WERI-Rb-1 (cell line): Measurements from ENCODE around the gene AP5B1.

Experiments
- DNase-seq: peaks from one replicate; pipeline ENCODE4 v3.0.0-alpha.2; 2020
- H3K27ac ChIP-seq: fragments of 250-450 bp; sonication (Bioruptor Pico); 2 replicates; pipeline ENCODE4 v1.5.1; 2020; ENCODE audit warnings: mild to moderate bottlenecking, moderate library complexity
- H3K27me3 ChIP-seq: fragments of 250-450 bp; sonication (Bioruptor Pico); 2 replicates; pipeline ENCODE4 v1.5.1; 2021; ENCODE audit warnings: mild to moderate bottlenecking, low read depth, moderate library complexity; ENCODE audit not compliant: insufficient read depth, severe bottlenecking
- H3K36me3 ChIP-seq: fragments of 250-450 bp; sonication (Bioruptor Pico); 2 replicates; pipeline ENCODE4 v1.5.1; 2020; ENCODE audit warnings: mild to moderate bottlenecking, moderate library complexity
- H3K4me3 ChIP-seq: 2 replicates; pipeline ENCODE4 v1.5.1; 2011; ENCODE audit warnings: low read depth, mild to moderate bottlenecking, control low read depth, low read length
- H3K9me3 ChIP-seq: fragments of 250-450 bp; sonication (Bioruptor Pico); 2 replicates; pipeline ENCODE4 v1.5.1; 2021; ENCODE audit warnings: mild to moderate bottlenecking, moderate library complexity; ENCODE audit not compliant: severe bottlenecking
- TF ChIP-seq, protein P1 (sequence below): IDR thresholded peaks from 2 replicates; pipeline ENCODE4 v1.5.1; 2011; ENCODE audit warnings: low read depth, mild to moderate bottlenecking, control low read depth, inconsistent platforms, low read length

The AP5B1 gene

DNA sequence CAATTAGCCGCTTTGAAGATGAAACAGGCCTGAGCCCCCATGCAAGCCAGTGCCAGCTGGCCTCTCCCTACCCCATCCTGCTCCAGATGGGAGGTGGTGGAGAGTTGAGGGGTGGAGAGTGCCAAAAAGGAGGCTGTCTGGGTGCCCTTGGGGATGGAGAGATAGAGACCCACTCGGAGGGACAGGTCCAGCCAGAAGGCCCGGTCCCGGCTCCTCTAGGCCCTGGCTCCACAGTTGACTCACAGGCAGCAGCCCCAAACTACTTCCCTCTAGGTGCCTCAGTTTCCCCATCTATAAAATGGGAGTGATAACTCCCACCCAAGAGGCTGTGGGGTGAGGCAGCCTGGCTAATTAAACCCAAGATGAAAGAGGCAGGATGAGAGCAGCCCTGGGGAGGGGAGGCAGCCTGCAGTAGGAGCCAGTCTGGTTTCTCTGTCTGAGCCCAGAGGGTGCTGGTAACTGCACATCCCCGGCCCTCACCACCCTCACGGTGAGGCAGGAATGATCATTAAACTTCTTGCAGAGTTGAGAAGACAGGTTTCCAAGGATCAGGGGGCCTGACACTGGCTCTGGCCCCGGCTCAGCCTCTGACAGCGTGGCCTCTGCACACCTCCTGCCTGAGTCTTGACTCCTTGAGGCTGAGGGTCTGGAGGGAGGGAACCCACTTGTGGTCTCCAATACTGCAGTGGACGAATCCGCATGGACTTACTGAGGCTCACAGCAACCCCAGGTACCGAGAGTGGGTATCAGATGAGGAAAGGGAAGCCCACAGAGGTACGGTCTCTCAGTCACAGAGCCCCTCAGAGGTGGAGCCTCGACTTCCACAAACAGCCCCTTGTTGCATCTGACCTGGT is 1.4 kb upstream of the AP5B1 start:
- Histone ChIP-seq H3K4me3 (no peak overlapping the region), H3K27me3 (no peaks in the 10 kb centered on the region), H3K36me3 (peaks cover 33% of the 10 kb centered on the region), H3K9me3 (no peaks in the 10 kb centered on the region), H3K27ac (peak overlapping the region; percentile 42)
- TF ChIP-seq, protein P1, sequence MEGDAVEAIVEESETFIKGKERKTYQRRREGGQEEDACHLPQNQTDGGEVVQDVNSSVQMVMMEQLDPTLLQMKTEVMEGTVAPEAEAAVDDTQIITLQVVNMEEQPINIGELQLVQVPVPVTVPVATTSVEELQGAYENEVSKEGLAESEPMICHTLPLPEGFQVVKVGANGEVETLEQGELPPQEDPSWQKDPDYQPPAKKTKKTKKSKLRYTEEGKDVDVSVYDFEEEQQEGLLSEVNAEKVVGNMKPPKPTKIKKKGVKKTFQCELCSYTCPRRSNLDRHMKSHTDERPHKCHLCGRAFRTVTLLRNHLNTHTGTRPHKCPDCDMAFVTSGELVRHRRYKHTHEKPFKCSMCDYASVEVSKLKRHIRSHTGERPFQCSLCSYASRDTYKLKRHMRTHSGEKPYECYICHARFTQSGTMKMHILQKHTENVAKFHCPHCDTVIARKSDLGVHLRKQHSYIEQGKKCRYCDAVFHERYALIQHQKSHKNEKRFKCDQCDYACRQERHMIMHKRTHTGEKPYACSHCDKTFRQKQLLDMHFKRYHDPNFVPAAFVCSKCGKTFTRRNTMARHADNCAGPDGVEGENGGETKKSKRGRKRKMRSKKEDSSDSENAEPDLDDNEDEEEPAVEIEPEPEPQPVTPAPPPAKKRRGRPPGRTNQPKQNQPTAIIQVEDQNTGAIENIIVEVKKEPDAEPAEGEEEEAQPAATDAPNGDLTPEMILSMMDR: no peak
- no peak for DNase-seq

DNA sequence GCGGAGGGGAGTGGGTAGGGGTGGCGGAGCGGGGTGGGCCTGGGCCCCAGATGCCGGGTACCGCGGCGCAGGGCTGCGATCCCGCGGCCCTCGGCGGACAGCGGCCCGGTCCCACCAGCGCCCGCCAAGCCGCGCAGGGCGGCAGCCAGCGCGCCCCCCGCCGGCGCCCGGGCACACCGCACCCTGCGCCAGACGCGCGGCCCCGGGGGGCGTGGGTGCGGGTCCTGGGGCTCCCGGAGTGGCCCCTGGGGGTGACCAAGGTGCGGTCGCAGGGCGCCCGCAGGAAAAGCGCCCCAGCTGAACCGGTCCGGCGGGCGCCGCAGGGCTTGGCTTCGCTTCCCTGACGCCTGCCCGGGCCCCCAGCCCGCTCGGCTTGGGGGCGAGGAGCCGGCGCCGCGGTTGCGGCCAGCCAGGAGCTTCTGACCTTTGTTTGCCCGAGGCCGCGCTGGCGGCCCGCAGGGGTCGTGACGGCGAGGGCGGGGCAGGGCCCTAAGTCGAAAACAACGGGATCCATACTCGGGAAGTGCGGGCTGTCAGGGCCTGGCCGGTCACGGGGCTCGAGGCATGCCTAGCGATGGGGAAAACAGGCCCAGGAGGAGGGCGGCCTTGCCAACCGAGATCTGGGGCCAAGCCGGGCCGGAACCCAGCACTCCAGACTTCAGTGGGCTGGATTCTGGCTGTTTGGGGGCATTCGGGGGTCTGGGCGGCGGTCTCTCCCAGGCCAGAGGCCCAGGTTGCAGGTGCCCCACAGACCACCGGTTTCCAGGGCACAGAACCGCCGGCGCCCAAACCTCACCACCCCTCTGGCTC is 581 bp upstream of the AP5B1 start:
- TF ChIP-seq, protein P1: peak; percentile 46; the same call in 1 of the 2 replicates
- H3K36me3 ChIP-seq: peaks cover 41% of the 10 kb centered on the region
- H3K27me3 ChIP-seq: no peaks in the 10 kb centered on the region
- no peak for DNase-seq
- peak overlapping the region; percentile 97 for H3K27ac ChIP-seq
- peak overlapping the region; percentile 38 for H3K4me3 ChIP-seq
- H3K9me3 ChIP-seq: no peaks in the 10 kb centered on the region

DNA sequence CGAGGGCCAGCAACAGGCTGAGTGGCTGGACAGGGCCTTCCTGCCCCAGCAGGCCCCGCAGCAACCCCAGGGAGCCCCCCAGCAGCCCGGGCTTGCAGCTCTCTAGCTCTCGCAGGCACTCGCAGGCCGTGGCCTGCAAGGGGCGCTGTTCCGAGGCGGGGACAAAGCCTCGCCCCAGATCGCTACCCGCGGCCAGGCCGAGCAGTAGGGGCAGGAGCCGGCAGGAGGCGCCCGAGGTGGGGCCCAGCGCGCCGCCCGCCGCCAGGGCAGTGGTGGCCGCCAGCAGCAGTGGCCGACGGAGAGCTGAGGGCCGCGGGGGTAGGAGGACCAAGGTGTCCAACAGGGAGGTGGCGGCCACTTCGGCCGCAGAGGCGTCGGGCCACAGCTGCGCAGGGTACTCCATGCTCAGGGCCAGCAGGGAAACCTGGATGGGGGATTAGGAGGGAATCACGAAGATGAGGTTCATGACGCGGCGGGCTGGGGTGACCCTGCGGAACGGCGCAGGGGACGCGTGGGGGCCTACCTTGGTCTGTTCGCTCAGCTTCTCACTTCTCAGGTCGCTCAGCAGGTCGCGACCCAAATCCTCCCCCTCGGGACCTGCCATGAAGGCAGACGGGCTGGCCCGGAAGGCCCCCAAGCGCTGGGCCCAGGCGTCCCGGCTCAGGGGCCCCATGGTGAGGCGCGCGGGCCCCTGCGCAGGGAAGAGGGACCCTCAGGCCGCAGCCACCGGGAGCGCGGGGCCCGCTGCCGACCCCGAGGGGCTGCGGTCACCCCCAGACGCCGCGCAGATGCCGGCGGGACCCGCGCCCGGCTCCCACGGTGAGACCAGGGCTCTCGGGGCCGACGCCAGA is 632 bp downstream of the AP5B1 start:
- TF ChIP-seq, protein P1: peak; percentile 98
- Histone ChIP-seq H3K36me3 (peaks cover 44% of the 10 kb centered on the region), H3K27ac (peak overlapping the region; percentile 97), H3K9me3 (no peaks in the 10 kb centered on the region), H3K27me3 (no peaks in the 10 kb centered on the region), H3K4me3 (peak overlapping the region; percentile 86)
- peak; percentile 87 for DNase-seq

DNA sequence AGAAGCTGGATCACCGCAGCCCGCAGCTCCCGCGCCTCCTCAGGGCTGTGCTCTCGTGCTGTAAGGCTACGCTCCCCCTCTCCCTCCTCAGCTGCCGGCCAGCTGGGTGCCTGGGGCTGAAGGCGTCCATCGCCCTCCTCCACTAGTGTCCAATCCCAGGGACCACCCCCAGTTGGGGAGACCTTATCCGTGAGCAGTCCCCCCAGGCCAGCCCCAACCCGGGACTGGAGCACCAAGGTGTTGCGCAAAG is 1.2 kb downstream of the AP5B1 start:
- Histone ChIP-seq H3K36me3 (peaks cover 44% of the 10 kb centered on the region), H3K27ac (peak overlapping the region; percentile 97), H3K27me3 (no peaks in the 10 kb centered on the region)

More for the DNA sequence above, 1.2 kb downstream of the AP5B1 start:
- TF ChIP-seq, protein P1: no peak
- Histone ChIP-seq H3K4me3 (peak overlapping the region; percentile 86), H3K9me3 (no peaks in the 10 kb centered on the region)
- DNase-seq: no peak
